ENCODE measurements around the gene CHST15. TPM values are rescaled to one million over a fixed set of nuclear protein-coding genes. Genes with fewer than 3 reads are reported as not detected.

Gene CHST15
- total RNA-seq, 2 donors from 2014 or later: 0.95 TPM; not detected in 1

DNA sequence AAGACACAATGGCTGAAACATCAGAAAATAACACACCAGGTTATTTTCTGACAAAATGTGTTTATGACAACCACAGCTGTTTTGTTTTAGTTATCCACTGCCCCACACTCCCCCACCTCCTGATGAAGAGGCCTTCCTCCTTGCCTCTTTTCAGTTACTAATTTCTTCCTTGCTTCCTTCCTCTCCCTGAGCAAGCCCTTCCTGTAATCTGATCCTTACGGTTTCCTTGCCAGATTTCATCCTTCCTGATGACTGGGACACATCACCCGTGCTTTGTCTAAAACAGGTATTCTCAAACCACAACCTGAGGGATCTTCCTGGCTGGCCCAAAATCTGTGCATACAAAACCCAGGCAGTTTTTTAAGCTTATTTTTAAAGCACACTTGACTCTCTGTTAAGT lies 39.4 kb downstream of the CHST15 start:
- H3K27ac Mint-ChIP-seq: no peak overlapping the region
- no peak for DNase-seq (ENCODE audit: low spot score)
- no peak for ATAC-seq
- H3K4me3 Mint-ChIP-seq: no peak overlapping the region
- no peaks in the 10 kb centered on the region for H3K36me3 Mint-ChIP-seq
- peaks cover 0 to 4% of the 10 kb centered on the region in 2 donors for H3K27me3 Mint-ChIP-seq
- H3K9me3 Mint-ChIP-seq: no peaks in the 10 kb centered on the region
- H3K4me1 Mint-ChIP-seq (ENCODE audit: low read depth in 2 of 2): no peaks in the 10 kb centered on the region

DNA sequence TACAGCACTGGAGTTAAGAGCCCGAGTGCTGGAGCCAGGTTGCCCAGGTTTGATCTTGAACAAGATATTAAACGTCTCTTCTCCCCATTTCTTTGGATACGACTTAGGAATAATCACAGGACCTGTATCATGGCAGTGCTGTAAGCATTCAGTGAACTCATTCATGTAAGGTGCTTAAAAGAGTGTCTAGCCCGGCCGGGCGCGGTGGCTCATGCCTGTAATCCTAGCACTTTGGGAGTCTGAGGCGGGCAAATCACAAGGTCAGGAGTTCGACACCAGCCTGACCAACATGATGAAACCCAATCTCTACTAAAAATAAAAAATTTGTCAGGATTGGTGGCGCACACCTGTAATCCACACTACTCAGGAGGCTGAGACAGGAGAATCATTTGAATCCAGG lies 40.8 kb downstream of the CHST15 start:
- Mint-ChIP-seq H3K9me3 (no peaks in the 10 kb centered on the region), H3K4me3 (no peak overlapping the region), H3K36me3 (no peaks in the 10 kb centered on the region), H3K4me1 (ENCODE audit: low read depth in 2 of 2) (no peaks in the 10 kb centered on the region), H3K27me3 (peaks cover 4% of the 10 kb centered on the region in 2 donors), H3K27ac (no peak overlapping the region)
- ATAC-seq (no peak), DNase-seq (ENCODE audit: low spot score) (no peak)

DNA sequence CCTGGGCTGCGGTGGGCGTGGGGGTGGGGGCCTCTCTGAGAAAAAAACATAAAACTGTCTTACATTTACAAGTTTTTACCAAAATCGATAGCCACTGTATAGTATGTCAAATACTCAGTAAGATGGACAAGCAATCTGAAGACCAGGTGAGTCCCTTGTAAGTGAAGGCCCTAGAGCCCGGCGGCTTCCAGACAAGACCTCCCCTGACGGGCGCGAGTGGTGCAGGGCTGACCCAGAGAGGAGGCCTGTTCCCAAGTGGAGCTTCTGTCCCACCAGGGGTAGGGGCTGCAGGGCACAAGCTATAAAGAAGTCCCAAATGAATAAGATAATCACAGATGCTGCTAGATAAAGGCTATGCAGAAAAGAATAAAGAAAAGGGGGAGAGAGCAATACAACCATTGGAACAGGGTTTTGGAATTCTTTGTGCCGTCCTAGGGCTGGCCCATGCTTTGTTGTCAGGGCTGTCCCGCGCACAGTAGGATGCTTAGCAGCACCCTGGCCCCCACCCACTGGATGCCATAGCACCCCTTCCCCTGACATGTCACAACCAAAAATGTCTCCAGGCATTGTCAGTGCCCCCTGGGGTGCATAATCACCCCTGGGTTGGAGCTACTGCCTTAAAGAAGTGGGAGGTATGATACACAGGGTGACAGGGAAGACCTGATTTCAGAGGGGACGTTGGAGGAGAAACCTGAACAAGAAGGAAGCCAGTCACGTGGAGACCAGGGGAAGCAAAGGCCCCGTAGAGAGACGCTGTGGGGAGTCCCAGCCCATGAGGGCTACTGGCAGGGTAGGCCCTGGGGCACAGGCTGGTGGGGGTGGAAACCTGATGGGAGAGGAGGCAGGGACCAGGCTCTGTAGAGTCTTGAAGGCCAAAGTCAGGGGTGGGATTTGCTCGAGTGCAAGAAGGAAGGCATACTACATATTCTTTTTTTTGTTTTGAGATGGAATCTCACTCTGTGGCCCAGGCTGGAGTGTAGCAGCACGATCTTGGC lies 43.1 kb downstream of the CHST15 start:
- DNase-seq (ENCODE audit: low spot score) (no peak), ATAC-seq (peak; percentile 34 to 41)
- Mint-ChIP-seq H3K9me3 (no peaks in the 10 kb centered on the region), H3K36me3 (no peaks in the 10 kb centered on the region), H3K27ac (no peak overlapping the region), H3K4me1 (ENCODE audit: low read depth in 2 of 2) (no peaks in the 10 kb centered on the region), H3K4me3 (no peak overlapping the region), H3K27me3 (peaks cover 5 to 8% of the 10 kb centered on the region in 2 donors)

DNA sequence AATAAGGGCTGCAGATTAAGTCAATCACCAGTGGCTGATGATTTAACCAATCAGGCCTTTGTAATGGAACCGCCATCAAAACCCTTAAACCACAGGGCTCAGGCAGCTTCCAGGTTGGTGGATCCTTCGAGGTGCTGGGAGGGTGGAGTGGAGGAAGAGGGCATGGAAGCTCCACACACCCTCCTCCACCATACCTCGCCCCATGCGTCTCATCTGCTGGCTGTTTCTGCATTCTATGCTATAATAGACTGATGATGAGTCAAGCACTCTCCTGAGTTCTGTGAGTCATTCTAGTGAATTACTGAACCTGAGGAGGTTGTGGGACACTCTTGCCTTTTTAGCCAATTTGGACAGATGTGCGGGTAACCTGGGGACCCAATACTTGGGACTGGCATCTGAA lies 43.9 kb downstream of the CHST15 start:
- Mint-ChIP-seq H3K4me3 (no peak overlapping the region), H3K9me3 (no peaks in the 10 kb centered on the region), H3K4me1 (ENCODE audit: low read depth in 2 of 2) (no peaks in the 10 kb centered on the region), H3K36me3 (no peaks in the 10 kb centered on the region), H3K27me3 (peaks cover 5 to 10% of the 10 kb centered on the region in 2 donors), H3K27ac (no peak overlapping the region)
- peak in 1 of 2 donors; percentile 38 for ATAC-seq
- DNase-seq (ENCODE audit: low spot score): no peak

DNA sequence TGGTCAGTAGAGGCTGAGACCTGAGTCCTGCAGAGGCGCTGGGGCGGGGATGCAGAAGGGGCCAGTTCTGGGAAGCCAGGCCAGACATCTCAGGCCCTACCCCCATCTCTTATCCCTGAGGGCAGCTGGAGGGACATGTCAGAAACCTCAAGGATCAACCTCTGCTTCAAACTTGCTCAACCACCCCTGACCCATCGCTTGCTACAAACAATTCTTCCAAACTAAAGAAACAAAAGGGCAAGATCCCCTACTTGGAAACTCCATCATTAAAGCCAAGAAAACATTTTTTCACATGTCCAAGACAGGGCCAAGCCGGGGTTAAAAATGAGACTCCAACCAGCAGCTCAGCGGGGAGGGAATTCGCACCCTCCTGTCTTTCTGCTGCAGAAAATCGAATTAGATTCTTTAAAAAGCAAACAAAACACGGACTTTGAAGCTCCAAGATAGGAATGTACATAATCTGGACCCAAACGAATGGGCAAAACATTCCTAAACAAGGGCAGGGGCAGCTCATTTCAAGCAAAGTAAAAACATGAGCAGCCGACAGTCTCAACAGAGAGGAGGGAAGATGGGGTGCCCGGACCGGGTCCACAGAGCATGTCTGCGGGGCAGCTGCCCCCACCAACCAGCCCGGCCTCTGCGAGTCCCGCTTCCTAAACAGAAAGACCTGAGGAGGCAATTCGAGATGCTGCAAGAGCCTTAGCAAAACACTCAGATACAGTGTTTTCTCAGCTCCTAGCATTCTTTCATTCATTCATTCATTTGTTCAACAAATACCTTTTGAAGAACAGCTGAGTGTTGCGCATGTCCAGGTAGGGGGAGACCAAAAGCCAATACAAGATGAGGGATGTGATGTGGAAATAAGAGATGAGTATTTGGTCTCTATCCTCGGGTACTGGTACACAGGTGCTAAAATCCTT lies 44.8 kb downstream of the CHST15 start:
- H3K4me3 Mint-ChIP-seq: no peak overlapping the region
- ATAC-seq (no peak), DNase-seq (ENCODE audit: low spot score) (no peak)
- H3K4me1 Mint-ChIP-seq (ENCODE audit: low read depth in 2 of 2): no peaks in the 10 kb centered on the region
- no peaks in the 10 kb centered on the region for H3K36me3 Mint-ChIP-seq
- peaks cover 9% of the 10 kb centered on the region in 2 donors for H3K27me3 Mint-ChIP-seq
- no peak overlapping the region for H3K27ac Mint-ChIP-seq
- H3K9me3 Mint-ChIP-seq: no peaks in the 10 kb centered on the region

DNA sequence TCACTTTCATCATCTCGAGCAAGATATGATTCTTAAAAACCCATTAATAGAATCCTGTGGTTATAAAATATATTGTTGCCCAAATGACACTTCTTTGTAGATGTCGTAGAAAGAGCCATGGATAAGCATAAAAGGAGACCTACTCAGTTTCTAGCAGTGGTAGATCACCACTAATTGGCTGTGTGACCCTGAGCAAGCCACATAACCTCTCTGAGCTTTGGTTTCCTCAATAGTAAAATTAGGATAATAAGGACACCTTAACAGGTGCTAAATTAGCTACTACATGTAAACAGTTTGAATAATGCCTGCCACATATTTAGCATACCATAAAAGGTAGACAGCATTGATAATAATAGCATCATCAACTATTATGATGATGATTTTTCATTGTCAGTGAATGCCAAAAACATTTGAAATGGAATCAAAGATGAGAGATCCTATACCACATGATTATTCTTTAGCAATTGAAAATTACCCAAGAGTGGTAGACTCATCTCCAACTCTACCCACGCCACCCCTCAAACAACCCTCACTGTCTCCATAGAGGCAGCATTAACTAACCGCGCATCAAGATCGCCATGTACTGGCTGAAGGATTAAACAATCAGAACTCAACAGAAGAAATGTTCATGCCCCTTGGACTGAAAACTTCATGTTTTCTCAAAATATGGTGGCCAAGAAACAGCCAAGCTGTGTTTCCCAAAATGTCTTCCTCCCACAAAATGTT lies 45.8 kb downstream of the CHST15 start:
- Mint-ChIP-seq H3K27ac (no peak overlapping the region), H3K9me3 (no peaks in the 10 kb centered on the region), H3K4me3 (no peak overlapping the region)

DNA sequence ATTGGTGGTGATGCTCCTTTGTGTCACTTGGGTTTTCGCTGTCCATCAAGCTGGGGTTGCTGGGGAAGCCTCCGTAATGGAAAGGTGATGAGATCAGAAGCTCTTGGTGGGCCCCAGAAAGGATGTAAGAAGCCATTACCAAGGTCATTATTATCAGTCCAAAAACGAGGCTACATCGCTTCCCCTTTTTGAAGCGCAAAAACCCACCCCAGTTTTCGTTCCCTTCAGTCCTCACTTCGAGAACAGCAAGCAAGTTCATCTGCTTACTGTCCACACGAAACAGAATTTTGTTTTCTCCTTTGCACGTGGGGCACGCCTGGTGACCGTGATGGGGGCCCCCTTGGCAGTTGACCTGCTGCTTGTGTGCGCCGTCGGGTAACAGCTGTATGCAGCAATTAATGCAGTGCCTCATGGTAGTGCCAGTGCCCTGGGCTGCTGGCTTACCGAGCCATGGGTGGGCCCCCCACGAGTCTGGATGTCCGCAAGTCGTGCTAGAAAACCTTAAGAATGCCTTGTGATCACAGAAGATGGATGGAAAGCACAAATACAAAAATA lies 47.5 kb downstream of the CHST15 start:
- H3K27me3 Mint-ChIP-seq: peaks cover 10 to 21% of the 10 kb centered on the region in 2 donors
- ATAC-seq: no peak
- DNase-seq (ENCODE audit: low spot score): no peak
- H3K4me1 Mint-ChIP-seq (ENCODE audit: low read depth in 2 of 2): no peaks in the 10 kb centered on the region
- H3K36me3 Mint-ChIP-seq: no peaks in the 10 kb centered on the region
- H3K9me3 Mint-ChIP-seq: no peaks in the 10 kb centered on the region
- no peak overlapping the region for H3K4me3 Mint-ChIP-seq
- no peak overlapping the region for H3K27ac Mint-ChIP-seq

More for the DNA sequence above, 45.8 kb downstream of the CHST15 start:
- no peak for DNase-seq (ENCODE audit: low spot score)
- no peak for ATAC-seq
- Mint-ChIP-seq H3K4me1 (ENCODE audit: low read depth in 2 of 2) (no peaks in the 10 kb centered on the region), H3K36me3 (no peaks in the 10 kb centered on the region), H3K27me3 (peaks cover 8 to 14% of the 10 kb centered on the region in 2 donors)

DNA sequence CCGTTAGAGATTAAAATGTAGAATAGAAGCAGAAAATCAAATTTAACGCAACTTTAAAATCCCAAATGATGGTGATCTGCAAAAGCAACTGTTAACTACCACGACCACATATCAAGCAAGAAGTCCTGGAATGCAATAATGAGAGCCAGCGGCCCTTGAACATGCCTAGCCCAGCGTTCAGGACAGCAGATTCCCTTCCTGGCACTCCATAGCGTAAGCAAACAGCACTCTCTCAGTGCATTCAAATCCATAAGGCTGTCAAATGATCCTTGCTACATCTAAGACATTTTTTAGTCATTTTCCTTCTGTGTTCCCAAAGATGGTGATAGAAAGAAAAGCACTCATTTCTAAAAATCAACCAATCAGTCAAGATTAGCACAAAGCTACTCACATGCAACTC lies 48.1 kb downstream of the CHST15 start:
- DNase-seq (ENCODE audit: low spot score): no peak
- Mint-ChIP-seq H3K4me3 (no peak overlapping the region), H3K36me3 (no peaks in the 10 kb centered on the region), H3K9me3 (no peaks in the 10 kb centered on the region), H3K27ac (no peak overlapping the region), H3K4me1 (ENCODE audit: low read depth in 2 of 2) (no peaks in the 10 kb centered on the region), H3K27me3 (peaks cover 10 to 21% of the 10 kb centered on the region in 2 donors)
- ATAC-seq: no peak

DNA sequence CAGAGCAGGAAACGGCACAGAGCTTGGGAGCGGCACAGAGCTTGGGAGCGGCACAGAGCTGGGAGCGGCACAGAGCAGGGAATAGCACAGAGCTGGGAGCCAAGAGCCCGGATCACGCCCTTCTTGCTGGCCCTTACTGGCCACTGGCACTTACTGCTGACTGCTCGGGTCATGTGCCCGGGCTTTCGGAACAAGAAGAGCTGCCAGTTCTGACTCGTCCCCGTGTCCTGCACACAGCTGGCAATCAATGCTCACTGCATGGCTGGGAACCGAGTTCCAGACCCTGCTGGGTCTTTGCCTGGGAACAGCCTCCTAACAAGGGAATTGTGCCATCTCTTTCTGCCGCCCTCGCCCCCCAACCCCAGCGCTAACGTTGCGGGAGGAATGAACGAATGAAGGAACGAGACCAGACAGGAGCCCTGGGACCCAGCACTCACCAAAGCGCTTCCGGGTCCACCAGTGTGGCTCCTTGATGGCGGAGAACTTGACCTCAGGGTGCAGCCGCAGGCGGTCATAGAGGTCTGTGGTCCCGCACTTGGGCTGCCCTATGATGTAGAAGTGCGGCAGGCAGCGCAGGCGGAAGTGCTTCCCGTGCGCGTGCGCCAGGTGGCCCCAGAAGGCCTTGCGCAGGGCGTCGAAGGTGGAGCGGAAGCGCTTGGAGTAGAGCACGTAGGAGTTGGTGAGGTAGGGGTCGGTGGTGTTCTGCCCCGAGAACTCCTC lies 49.1 kb downstream of the CHST15 start:
- no peak for DNase-seq (ENCODE audit: low spot score)
- Mint-ChIP-seq H3K36me3 (no peaks in the 10 kb centered on the region), H3K27ac (no peak overlapping the region), H3K4me3 (no peak overlapping the region), H3K4me1 (ENCODE audit: low read depth in 2 of 2) (no peaks in the 10 kb centered on the region), H3K27me3 (peaks cover 10 to 21% of the 10 kb centered on the region in 2 donors), H3K9me3 (no peaks in the 10 kb centered on the region)
- peak; percentile 20 to 45 for ATAC-seq

DNA sequence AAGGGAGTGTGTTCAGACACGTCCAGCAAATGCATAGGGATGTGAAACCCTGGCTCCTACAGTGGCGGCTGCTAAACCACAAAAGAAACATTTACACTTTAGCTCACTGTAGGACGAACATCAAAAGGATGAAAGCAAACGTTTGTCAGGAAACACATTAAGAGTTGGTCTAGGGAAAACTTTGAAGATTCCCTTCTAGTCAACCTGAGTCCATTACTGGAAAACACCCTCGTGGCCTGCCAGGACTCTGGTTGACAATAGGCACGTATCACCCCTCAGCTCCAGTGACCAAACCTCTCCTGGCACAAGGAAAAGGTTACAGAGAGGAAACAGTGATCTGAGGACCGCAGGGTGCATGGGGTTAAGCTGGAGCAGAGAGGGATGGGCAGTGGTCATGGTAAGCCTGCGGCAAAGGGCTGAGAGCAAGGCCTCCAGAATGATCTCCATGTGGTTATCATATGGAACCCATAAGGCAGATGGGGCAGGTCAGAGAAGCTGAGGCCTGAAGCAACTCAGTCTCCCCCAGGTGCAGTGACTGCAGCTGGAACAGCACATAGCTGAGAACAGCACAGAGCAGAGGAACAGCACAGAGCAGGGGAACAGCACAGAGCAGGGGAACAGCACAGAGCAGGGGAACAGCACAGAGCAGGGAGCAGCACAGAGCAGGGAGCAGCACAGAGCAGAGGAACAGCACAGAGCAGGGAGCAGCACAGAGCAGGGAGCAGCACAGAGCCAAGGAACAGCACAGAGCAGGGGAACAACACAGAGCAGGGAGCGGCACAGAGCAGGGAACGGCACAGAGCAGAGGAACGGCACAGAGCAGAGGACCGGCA lies 49.9 kb downstream of the CHST15 start:
- no peaks in the 10 kb centered on the region for H3K36me3 Mint-ChIP-seq
- no peaks in the 10 kb centered on the region for H3K9me3 Mint-ChIP-seq
- H3K4me1 Mint-ChIP-seq (ENCODE audit: low read depth in 2 of 2): no peaks in the 10 kb centered on the region
- ATAC-seq: no peak
- no peak for DNase-seq (ENCODE audit: low spot score)
- peaks cover 10 to 21% of the 10 kb centered on the region in 2 donors for H3K27me3 Mint-ChIP-seq
- H3K27ac Mint-ChIP-seq: no peak overlapping the region
- no peak overlapping the region for H3K4me3 Mint-ChIP-seq

DNA sequence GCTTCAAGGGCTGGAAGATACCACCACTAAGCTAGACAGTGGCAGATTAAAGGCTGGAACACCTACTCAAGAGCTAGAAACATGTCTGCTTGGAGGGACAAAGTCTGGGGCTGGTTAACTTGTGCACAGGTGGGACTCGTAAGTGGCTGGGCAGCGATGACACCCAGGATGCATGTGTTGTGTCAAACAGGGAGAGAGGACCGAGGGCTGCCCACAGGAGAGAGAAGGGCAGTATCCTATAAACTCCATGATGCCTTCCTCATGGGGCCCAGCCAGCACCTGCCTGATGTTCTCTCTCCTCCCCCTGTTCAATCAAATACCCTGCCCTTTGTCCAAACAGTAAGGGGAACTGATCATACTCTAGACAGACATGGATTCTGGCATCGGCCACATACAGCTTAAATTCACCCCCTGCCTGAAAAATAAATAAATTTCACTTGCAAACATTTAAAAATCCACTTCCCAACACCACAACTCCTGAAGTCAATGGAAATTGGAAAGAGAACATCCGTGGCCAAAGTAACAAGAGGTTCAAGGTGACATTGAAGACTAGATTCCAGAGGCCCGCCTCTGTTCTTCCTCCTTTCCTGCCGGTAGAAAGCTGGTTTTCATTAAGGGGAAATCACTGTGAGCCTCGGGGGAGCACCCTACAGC lies 50.6 kb downstream of the CHST15 start:
- H3K4me1 Mint-ChIP-seq (ENCODE audit: low read depth in 2 of 2): no peaks in the 10 kb centered on the region
- H3K27me3 Mint-ChIP-seq: peaks cover 10 to 20% of the 10 kb centered on the region in 2 donors
- no peak overlapping the region for H3K27ac Mint-ChIP-seq
- no peaks in the 10 kb centered on the region for H3K9me3 Mint-ChIP-seq
- no peak overlapping the region for H3K4me3 Mint-ChIP-seq
- ATAC-seq (no peak), DNase-seq (ENCODE audit: low spot score) (no peak)
- no peaks in the 10 kb centered on the region for H3K36me3 Mint-ChIP-seq

Data from natural killer cell treated with Interleukin-12 subunit alpha and Interleukin-12 subunit beta and Interleukin-15 and Interleukin-18, amount 100 ng/mL, for 72 hours (primary cell).